ENCODE data around the gene OR2T8. TPM values are rescaled to one million over a fixed set of nuclear protein-coding genes. Genes with fewer than 3 reads are reported as not detected.

The OR2T8 gene
- total RNA-seq, 1 experiment from 2014 or later, result not detected

GRCh38 chr1:247883346-247883745, 36.7 kb upstream of the OR2T8 start:
- ATAC-seq (no peak), DNase-seq (ENCODE audit: low read depth, low spot score) (no peak)
- Histone ChIP-seq H3K27ac (ENCODE audit: low read depth, low read length) (no peak overlapping the region), H2AFZ (ENCODE audit: low read depth, low read length, poor library complexity, severe bottlenecking) (no peak overlapping the region), H3K9me3 (ENCODE audit: control insufficient read depth in 1 of 2, insufficient read depth in 1 of 2, low read depth in 1 of 2, low read length in 2 of 2) (peaks cover 0 to 1% of the 10 kb centered on the region in 2 experiments; a peak in 2 of 4 replicates), H3K27me3 (ENCODE audit: insufficient read depth, low read length) (no peaks in the 10 kb centered on the region), H3K9me2 (ENCODE audit: insufficient read depth) (no peaks in the 10 kb centered on the region), H3K4me2 (ENCODE audit: low read length) (no peak overlapping the region), H4K20me1 (ENCODE audit: insufficient read depth) (no peaks in the 10 kb centered on the region), H3K4me1 (ENCODE audit: control insufficient read depth in 1 of 2, insufficient read depth in 2 of 2, low read length in 2 of 2) (no peaks in the 10 kb centered on the region), H3K4me3 (replicated peaks in 1 of 2; ENCODE audit: low read depth in 1 of 2, low read length in 2 of 2) (no peak overlapping the region), H3K79me2 (ENCODE audit: insufficient read depth, low read length) (no peaks in the 10 kb centered on the region), H3K36me3 (ENCODE audit: control insufficient read depth in 1 of 2, insufficient read depth in 2 of 2, low read length in 2 of 2) (no peaks in the 10 kb centered on the region), H3K9ac (ENCODE audit: low read length) (no peak overlapping the region)
- BruUV-seq (replicated peaks), result no TSS peak
- RAD21 ChIA-PET (ENCODE audit: low non-redundant PET in 1 of 2, low total read pairs in 2 of 2, uncharacterized antibody in 2 of 2, unreplicated experiment in 2 of 2), result no interaction called here
- CTCF ChIA-PET, result no interaction called here
- intact Hi-C loops (cut with micrococcal nuclease), result no loop called here
- TF ChIP-seq, protein P1, sequence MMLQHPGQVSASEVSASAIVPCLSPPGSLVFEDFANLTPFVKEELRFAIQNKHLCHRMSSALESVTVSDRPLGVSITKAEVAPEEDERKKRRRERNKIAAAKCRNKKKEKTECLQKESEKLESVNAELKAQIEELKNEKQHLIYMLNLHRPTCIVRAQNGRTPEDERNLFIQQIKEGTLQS (IDR thresholded peaks at IDR 0.05), result no peak
- TF ChIP-seq ZFX (IDR thresholded peaks at IDR 0.05) (no peak), POLR2AphosphoS5 (IDR thresholded peaks at IDR 0.05; ENCODE audit: low read depth, low read length) (no peak), FOSL1 (IDR thresholded peaks at IDR 0.05; ENCODE audit: low read depth) (no peak), CBX3 (IDR thresholded peaks at IDR 0.05; ENCODE audit: low read depth) (no peak), CEBPB (IDR thresholded peaks at IDR 0.05; ENCODE audit: low read depth) (no peak), SRF (IDR thresholded peaks at IDR 0.05; ENCODE audit: low read depth) (no peak)
- POLR2A ChIA-PET, result no interaction called here

DNA sequence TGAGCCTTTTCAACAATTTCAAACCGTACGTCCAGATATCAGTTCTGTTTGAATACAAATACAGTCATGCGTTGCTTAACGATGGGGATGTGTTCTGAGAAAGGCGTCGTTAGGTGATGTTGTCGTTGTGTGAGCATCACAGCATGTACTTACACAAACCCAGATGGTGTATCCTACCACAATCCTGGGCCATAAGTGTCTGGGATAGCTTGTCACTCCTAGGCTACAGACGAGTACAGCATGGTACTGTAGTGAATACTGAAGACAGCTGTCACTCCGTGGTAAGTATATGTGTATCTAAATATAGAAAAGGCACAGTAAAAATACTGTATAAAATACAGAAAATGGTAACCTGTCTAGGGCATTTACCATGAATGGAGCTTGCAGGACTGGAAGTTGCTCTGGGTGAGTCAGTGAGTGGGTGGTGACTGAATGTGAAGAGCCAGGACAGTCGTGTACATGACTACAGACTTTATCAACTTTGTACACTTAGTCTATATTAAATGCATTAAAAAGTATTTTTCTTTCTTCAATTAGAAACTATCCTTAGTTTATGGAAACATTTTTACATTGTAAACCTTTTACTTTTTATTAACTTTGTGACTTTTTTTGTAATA, 35.1 kb upstream of the OR2T8 start:
- H3K9me3 ChIP-seq (ENCODE audit: control insufficient read depth in 1 of 2, insufficient read depth in 1 of 2, low read depth in 1 of 2, low read length in 2 of 2), result no peaks in the 10 kb centered on the region; a peak in 2 of 4 replicates
- ChIA-PET RAD21 (ENCODE audit: low non-redundant PET in 1 of 2, low total read pairs in 2 of 2, uncharacterized antibody in 2 of 2, unreplicated experiment in 2 of 2) (no interaction called here), POLR2A (no interaction called here), CTCF (no interaction called here)
- H3K4me1 ChIP-seq (ENCODE audit: control insufficient read depth in 1 of 2, insufficient read depth in 2 of 2, low read length in 2 of 2), result no peaks in the 10 kb centered on the region
- H3K27me3 ChIP-seq (ENCODE audit: insufficient read depth, low read length), result no peaks in the 10 kb centered on the region
- H3K4me2 ChIP-seq (ENCODE audit: low read length), result no peak overlapping the region
- H3K9ac ChIP-seq (ENCODE audit: low read length), result no peak overlapping the region
- H3K4me3 ChIP-seq (replicated peaks in 1 of 2; ENCODE audit: low read depth in 1 of 2, low read length in 2 of 2), result no peak overlapping the region
- H3K79me2 ChIP-seq (ENCODE audit: insufficient read depth, low read length), result no peaks in the 10 kb centered on the region
- H2AFZ ChIP-seq (ENCODE audit: low read depth, low read length, poor library complexity, severe bottlenecking), result no peak overlapping the region
- no peak overlapping the region for H3K27ac ChIP-seq (ENCODE audit: low read depth, low read length)
- no peaks in the 10 kb centered on the region for H3K36me3 ChIP-seq (ENCODE audit: control insufficient read depth in 1 of 2, insufficient read depth in 2 of 2, low read length in 2 of 2)
- no peaks in the 10 kb centered on the region for H4K20me1 ChIP-seq (ENCODE audit: insufficient read depth)
- intact Hi-C loops (cut with micrococcal nuclease), result no loop called here
- no peaks in the 10 kb centered on the region for H3K9me2 ChIP-seq (ENCODE audit: insufficient read depth)
- DNase-seq (ENCODE audit: low read depth, low spot score) (no peak), ATAC-seq (no peak)
- BruUV-seq (replicated peaks), result no TSS peak
- TF ChIP-seq POLR2A (IDR thresholded peaks at IDR 0.05; ENCODE audit: borderline replicate concordance, extremely low read depth, insufficient read depth, insufficient read length) (no peak), EZH2phosphoT487 (IDR thresholded peaks at IDR 0.05; ENCODE audit: borderline replicate concordance) (no peak), YY1 (IDR thresholded peaks at IDR 0.05; ENCODE audit: extremely low read depth, insufficient replicate concordance, low read depth, low read length) (no peak), TCF7L2 (IDR thresholded peaks at IDR 0.05; ENCODE audit: borderline replicate concordance, extremely low read depth, insufficient read depth, insufficient read length) (no peak), JUND (IDR thresholded peaks at IDR 0.05) (no peak), SRF (IDR thresholded peaks at IDR 0.05; ENCODE audit: low read depth) (no peak), ZNF274 (IDR thresholded peaks at IDR 0.05; ENCODE audit: low read depth, low read length) (no peak), EGR1 (IDR thresholded peaks at IDR 0.05; ENCODE audit: low read depth) (no peak), EZH2 (IDR thresholded peaks at IDR 0.05) (no peak), SP1 (IDR thresholded peaks at IDR 0.05; ENCODE audit: low read depth) (no peak), RAD21 (IDR thresholded peaks at IDR 0.05; ENCODE audit: low read depth) (no peak), CTCF (IDR thresholded peaks at IDR 0.05 in 2 of 3, conservative IDR thresholded peaks at IDR 0.05 in 1 of 3; ENCODE audit: borderline replicate concordance in 1 of 3, insufficient read depth in 1 of 3, low read depth in 2 of 3, low read length in 2 of 3) (no peak)
- TF ChIP-seq, protein P1 (IDR thresholded peaks at IDR 0.05), result no peak
